Fibroblast of skin of right quadriceps (primary cell): ENCODE data around the gene HINT3.
"Not testable (repeated sequence)": the region's sequence is repeated elsewhere in the genome, so short reads cannot be mapped to it uniquely, and the experiment has no call there.

Source experiments
- DNase-seq: peaks from one replicate; pipeline ENCODE4 v3.0.0-alpha.2; 2013

The HINT3 gene

DNA sequence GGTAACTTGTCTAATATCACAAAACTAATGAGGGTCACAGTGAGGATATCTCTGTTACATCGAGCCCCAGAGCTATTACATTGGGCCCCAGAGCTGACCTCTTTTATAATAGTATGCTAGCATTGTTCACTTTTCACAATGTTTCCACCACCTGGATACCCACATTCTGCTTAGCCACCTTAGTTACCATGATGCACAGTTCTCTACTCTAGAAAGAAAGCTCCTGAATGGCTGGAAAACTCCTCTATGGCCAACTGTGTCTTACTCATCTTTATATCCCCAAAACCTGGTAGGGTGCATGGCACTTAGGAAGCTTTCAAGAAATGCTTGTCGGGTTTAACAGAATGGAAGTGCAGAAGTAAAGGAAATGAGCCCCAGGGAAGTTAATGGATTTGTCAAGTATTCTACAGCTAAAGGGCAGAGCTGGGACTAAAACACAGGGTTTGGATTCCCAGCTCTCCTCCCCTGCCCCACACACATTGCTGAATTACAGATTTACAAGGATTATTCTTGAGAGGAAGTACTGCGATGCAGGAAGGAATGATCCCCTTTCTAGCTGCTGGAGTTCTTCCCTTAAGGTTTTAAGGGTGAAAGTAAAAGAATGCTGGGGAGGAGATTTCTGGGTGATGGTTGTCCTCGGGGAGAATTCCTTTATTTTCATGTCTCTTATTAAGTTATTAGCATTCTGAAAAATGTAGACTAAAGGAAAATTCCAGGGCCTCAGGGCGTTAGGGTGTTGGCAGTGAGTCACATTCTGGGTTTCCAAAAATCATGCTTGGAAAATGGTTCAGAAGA, 16.1 kb upstream of the HINT3 start:
- peak; percentile 28 for DNase-seq

GRCh38 chr6:125942672-125943527, 13.7 kb upstream of the HINT3 start:
- DNase-seq = peak; percentile 35

- DNase-seq = no peak
Measured at GRCh38 chr6:125943528-125944433, 12.8 kb upstream of the HINT3 start.

DNA sequence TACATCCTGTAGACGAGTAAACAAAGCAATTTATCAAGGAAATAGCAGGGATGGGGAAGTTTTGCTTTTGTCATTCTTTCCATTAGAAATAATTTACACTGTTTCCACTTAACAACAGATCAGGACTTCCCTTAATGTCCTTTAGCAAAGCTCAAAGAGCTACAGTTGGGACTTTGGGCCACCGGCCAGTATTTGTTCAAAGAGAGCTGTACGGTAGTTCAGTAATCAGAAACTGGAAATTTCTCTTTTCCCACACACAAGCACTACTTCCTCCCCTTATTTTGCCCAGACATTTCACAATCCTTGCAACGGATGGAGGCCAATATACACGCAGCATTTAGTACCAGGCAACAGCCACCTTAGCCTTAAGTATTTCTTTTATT, 12.1 kb upstream of the HINT3 start:
- peak; percentile 23 for DNase-seq

- no peak for DNase-seq
Measured at GRCh38 chr6:125944896-125945295, 11.7 kb upstream of the HINT3 start.

GRCh38 chr6:125945378-125946141, 11.0 kb upstream of the HINT3 start:
- DNase-seq = peak; percentile 21

DNA sequence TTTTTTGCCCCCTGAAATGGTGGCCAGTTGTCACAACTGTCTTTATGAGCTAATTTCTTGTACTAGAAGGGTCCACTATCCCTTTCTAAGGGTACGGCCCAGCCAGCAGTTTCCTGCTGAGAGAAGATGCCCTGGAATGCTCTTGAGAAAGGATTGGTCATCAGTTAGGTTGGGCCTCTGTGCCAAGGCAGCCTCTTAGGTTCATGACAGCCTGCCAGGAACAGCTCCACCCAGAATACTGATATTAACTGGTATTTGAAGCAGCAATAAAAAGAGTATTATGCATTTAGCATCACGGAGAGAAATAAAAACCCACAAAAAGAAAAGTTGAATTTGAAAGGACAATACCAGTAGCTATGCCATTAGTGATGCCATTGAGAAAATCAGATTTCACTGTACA, 9.0 kb upstream of the HINT3 start:
- peak; percentile 6 for DNase-seq

DNA sequence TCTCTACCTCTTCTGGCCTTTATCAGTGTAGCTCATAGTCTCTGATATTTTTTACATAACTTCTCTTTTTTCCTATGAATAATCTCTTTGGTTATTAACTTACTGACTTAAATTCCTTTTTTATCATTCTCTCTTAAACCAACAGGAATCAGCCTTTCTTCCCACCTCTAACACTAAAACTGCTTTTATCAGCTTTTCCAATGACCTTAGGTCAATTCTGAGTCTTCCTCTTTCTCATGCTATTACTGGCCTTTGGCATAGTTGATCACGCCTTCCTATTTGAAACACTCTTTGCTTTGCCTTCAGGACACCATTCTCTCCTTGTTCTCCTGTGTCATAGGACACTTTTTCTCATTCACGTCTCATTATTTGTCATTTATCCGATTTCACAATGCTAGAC, 8.1 kb upstream of the HINT3 start:
- DNase-seq = no peak

DNA sequence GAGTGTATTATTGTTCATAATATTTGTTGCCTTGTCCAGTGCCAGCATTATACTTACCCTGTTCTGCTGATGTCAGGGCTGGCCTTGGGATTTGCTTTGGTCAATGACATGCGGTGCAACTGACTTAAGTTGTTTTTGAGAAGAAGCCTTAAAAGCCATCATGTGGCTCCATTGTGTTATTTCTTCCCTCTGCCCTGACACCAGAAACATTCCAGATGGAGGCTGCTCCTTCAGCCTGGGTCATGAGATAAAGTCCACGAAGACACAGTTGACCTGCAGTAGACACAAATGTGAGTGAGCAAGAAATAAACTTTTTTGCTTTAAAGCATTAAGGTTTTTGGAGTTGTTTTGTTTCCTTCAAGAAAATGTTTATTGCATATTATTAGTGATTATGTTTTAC, 7.5 kb upstream of the HINT3 start:
- DNase-seq = no peak

GRCh38 chr6:125950293-125950692, 6.3 kb upstream of the HINT3 start:
- peak; percentile 21 for DNase-seq

DNA sequence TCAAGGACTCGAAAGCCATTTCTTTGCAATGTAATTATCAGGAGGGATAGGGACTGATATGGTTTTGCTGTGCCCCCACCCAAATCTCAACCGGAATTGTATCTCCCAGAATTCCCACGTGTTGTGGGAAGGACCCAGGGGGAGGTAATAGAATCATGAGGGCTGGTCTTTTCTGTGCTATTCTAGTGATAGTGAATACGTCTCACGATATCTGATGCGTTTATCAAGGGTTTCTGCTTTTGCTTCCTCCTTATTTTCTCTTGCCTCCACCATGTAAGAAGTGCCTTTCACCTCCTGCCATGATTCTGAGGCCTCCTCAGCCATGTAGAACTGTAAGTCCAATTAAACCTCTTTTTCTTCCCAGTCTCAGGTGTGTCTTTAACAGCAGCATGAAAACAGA, 5.9 kb upstream of the HINT3 start:
- DNase-seq = not testable (repeated sequence)

DNA sequence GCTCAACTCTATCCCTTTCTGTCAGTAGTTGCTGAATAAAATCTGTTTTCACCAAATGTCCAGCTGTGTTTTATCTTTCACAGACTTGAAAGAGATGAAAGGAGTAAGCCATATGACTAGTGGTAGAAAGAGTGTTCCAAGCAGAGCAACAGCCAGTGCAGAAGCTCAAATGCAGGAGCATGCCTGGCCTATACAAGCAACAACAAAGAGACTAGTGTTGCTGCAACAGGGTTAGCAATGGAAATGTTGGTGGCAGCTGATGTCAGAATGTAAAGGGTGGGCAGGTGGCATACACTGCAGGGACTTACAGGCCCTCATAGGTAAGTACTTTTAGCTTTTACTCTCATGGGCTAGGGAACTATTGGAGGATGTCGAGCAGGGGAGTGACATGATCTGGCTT, 5.2 kb upstream of the HINT3 start:
- DNase-seq = no peak

DNA sequence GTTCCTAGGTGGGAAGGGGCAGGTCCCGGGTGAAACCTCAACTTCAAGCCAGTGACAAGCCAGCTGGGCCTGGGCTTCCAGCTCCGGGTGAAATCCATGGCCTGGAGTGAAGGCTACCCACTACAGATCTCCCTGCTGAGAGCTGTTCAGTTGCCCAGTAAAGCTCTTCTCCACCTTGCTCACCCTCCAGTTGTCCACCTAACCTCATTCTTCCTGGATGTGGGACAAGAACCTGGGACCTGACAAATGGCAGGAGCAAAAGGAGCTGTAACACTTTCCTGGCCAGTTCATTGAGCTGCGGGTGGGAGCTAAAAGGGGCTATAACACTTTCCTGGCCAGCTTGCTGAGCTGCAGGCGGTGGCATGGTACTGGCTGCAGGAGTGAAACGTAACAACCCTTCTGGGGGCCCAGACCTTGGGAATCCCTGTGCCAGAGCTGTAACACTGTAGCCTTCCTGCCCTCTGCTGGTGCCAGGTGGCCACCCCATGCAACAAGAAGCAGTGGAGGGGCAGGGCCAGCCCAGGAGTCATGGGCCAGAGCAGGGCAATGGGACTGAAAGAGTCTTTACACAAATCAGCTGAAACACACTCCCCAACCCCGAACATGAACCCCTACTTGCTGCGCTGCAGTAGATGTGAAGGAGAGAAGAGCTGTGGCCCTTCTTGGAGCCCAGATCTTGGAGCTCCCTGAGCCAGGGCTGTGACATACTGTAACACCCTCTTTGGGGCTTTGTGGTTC, 3.6 kb upstream of the HINT3 start:
- DNase-seq = peak; percentile 28

- no peak for DNase-seq
Measured at GRCh38 chr6:125953502-125953875, 3.1 kb upstream of the HINT3 start.

DNA sequence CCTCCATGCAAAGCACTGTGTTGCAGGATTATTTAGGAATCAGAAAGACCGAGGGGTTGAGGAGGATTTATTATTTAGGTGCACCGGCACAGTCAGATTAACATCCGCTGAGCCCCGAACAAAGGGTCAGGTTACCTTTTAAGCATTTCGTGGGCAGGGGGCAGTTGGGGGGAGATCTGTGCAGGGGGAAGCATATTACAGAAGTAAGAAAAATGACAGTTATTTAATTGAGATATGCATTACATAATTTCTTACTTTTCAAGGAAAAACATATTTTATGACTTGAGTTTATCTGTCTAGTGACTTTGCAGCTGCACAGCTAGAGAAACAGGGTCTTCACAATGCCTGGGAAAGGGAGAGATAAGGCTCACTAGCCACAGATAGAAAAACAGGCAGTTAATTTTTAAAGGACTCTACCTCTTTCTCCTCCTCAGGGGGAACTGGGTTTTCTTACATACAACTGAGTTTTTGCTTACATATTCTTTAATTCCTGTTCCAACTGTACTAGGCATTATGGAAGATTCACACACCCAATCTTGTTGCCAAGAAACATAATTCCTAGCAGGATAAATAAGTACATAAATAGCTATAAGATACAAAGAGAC, 1.7 kb upstream of the HINT3 start:
- DNase-seq = no peak

GRCh38 chr6:125955973-125956372, 597 bp upstream of the HINT3 start:
- no peak for DNase-seq

- no peak for DNase-seq
Measured at GRCh38 chr6:125957391-125957693, 772 bp downstream of the HINT3 start.

- DNase-seq = peak; percentile 29
Measured at GRCh38 chr6:125957845-125958244, 1.3 kb downstream of the HINT3 start.

GRCh38 chr6:125959041-125959440, 2.5 kb downstream of the HINT3 start:
- no peak for DNase-seq

DNA sequence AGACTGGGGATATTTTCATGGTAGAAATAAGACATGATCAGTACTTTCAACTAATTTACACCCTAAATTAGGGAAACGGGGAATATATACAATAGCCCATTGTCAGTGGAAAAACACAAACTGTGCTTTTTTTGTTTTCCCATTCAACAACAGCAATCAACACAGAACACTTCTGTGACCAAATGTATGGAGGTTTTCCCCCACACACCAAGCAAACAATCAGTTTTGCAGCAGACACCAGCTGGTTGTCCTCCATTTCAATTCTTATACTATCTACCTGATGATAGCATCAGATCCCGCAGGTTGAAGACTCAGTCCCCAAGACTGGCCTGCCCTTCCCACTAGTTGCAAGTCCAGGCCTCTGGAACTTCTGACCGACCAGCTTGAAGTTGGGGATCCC, 4.5 kb downstream of the HINT3 start:
- no peak for DNase-seq

DNA sequence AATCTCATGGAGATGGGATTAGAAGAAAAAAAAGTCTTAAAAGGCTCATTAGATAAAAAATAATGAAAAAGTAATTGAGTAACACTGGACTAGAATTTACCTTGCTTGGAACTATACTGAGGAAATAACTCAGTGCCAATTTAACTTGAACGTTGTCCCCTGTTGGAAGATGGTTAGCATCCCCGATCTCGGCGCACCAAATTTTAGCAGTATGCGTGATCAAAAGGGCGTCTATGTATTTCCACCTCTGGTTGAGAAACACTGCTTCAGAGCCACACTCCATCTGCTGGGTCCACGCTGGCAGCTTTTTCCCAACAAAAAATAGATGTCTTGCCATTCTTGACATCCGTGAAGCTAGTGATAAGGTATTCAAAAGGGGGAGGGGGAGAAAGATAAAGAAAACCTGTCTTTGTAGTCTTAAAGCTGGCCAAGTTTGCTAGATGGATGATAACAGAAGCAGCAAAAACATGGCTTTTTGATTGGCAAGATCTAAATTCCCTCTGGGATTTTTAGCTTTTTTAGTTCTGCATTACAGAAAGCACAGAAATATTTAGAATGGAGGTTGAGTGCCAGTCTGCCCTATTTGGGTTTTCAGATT, 6.4 kb downstream of the HINT3 start:
- DNase-seq = no peak
